HUES6 (cell line): Measurements from ENCODE around the gene CHRNA5.

Experiments used
- H3K27ac ChIP-seq: 2 replicates; pipeline ENCODE4 v1.7.0; 2013; ENCODE audit warnings: low read depth, mild to moderate bottlenecking, low read length, inconsistent platforms
- H3K27me3 ChIP-seq: 2 replicates; pipeline ENCODE4 v1.6.1; 2013; ENCODE audit warnings: low read length; ENCODE audit not compliant: control insufficient read depth, insufficient read depth
- H3K36me3 ChIP-seq: 2 replicates; pipeline ENCODE4 v1.6.1; 2013; ENCODE audit warnings: low read length; ENCODE audit not compliant: control insufficient read depth, insufficient read depth
- H3K4me1 ChIP-seq: 2 replicates; pipeline ENCODE4 v1.6.1; 2013; ENCODE audit warnings: low read length; ENCODE audit not compliant: control insufficient read depth, insufficient read depth
- H3K4me3 ChIP-seq: 2 replicates; pipeline ENCODE4 v1.5.1; 2013; ENCODE audit warnings: low read depth, low read length
- H3K9ac ChIP-seq: one replicate; pipeline ENCODE4 v1.6.1; 2013; ENCODE audit warnings: mild to moderate bottlenecking, low read length
- H3K9me3 ChIP-seq: 2 replicates; pipeline ENCODE4 v1.6.1; 2013; ENCODE audit warnings: low read depth, low read length; ENCODE audit not compliant: control insufficient read depth, insufficient read depth

Gene CHRNA5

DNA sequence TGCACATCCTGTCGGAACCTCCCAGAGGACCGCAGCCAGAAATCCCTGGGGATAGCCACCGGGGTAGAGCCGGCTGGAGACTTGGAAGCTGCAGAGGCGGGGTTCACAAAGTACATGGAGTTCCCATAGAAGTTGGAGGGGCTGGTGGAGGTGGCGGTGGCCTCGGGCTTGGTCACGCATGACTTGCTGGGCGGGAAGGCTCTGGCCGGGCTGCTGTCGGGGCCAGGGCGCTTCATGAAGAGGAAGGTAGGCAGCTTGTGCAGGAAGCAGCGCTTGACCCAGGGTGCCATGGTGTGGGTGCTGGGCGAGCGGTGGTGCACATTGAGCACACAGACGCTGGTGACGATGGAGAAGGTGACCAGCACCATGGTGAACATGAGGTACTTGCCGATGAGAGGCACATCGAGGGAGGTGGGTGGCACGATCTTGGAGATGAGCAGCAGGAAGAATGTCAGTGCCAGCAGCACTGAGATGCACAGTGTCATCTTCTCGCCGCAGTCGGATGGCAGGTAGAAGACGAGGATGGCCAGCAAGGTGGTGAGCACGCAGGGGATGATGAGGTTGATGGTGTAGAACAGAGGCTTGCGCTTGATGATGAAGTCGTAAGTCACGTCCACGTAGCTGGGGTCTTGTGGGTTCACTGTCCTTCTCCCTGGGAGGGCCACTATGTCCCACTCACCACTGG is 63.9 kb downstream of the CHRNA5 start:
- Histone ChIP-seq H3K4me1 (no peaks in the 10 kb centered on the region), H3K9me3 (0 out of 2 replicates have a peak, but pooled peaks cover 5% of the 10 kb centered on the region), H3K36me3 (0 out of 2 replicates have a peak, but pooled peaks cover 5% of the 10 kb centered on the region), H3K9ac (no peak overlapping the region), H3K27me3 (peaks cover under 1% of the 10 kb centered on the region; the same call in 1 of the 2 replicates), H3K27ac (no peak overlapping the region), H3K4me3 (no peak overlapping the region)

DNA sequence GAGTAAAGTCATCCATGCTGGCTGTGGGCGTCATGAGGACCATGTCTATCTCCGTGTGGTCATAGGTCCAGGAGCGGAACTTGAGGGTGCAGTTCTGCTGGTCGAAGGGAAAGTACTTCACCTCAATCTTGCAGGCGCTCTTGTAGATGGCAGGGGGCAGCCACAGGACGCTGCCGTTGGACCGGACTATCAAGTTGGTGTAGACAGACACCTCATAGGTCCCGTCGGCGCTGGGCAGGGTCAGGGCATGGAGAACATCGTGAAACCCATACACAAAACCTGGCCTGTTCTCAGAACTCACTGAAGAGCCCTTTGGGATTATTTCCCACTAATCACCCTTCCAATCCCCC is 64.4 kb downstream of the CHRNA5 start:
- Histone ChIP-seq H3K4me1 (no peaks in the 10 kb centered on the region), H3K27me3 (no peaks in the 10 kb centered on the region; the same call in 1 of the 2 replicates)

GRCh38 chr15:78630886-78631633 is 65.7 kb downstream of the CHRNA5 start:
- H3K4me1 ChIP-seq, result no peaks in the 10 kb centered on the region
- H3K27ac ChIP-seq, result no peak overlapping the region
- H3K9ac ChIP-seq, result no peak overlapping the region
- H3K4me3 ChIP-seq, result no peak overlapping the region
- no peaks in the 10 kb centered on the region; the same call in 1 of the 2 replicates for H3K27me3 ChIP-seq
- 0 out of 2 replicates have a peak, but pooled peaks cover 5% of the 10 kb centered on the region for H3K9me3 ChIP-seq
- H3K36me3 ChIP-seq, result 0 out of 2 replicates have a peak, but pooled peaks cover 5% of the 10 kb centered on the region

More for the DNA sequence above, 64.4 kb downstream of the CHRNA5 start:
- Histone ChIP-seq H3K9me3 (0 out of 2 replicates have a peak, but pooled peaks cover 5% of the 10 kb centered on the region), H3K36me3 (0 out of 2 replicates have a peak, but pooled peaks cover 5% of the 10 kb centered on the region), H3K4me3 (no peak overlapping the region), H3K9ac (no peak overlapping the region), H3K27ac (no peak overlapping the region)

- Histone ChIP-seq H3K27me3 (no peaks in the 10 kb centered on the region; the same call in 1 of the 2 replicates), H3K9me3 (0 out of 2 replicates have a peak, but pooled peaks cover 5% of the 10 kb centered on the region), H3K27ac (no peak overlapping the region), H3K9ac (no peak overlapping the region), H3K4me1 (no peaks in the 10 kb centered on the region), H3K36me3 (0 out of 2 replicates have a peak, but pooled peaks cover 5% of the 10 kb centered on the region), H3K4me3 (no peak overlapping the region)
These were observed 68.0 kb downstream of the CHRNA5 start for GRCh38 chr15:78633348-78633747.

GRCh38 chr15:78634210-78635145 is 69.2 kb downstream of the CHRNA5 start:
- no peak overlapping the region for H3K9ac ChIP-seq
- H3K27me3 ChIP-seq, result no peaks in the 10 kb centered on the region
- H3K36me3 ChIP-seq, result 0 out of 2 replicates have a peak, but pooled peaks cover 1% of the 10 kb centered on the region
- no peaks in the 10 kb centered on the region for H3K4me1 ChIP-seq
- no peak overlapping the region for H3K4me3 ChIP-seq
- H3K27ac ChIP-seq, result no peak overlapping the region
- H3K9me3 ChIP-seq, result 0 out of 2 replicates have a peak, but pooled peaks cover 5% of the 10 kb centered on the region

DNA sequence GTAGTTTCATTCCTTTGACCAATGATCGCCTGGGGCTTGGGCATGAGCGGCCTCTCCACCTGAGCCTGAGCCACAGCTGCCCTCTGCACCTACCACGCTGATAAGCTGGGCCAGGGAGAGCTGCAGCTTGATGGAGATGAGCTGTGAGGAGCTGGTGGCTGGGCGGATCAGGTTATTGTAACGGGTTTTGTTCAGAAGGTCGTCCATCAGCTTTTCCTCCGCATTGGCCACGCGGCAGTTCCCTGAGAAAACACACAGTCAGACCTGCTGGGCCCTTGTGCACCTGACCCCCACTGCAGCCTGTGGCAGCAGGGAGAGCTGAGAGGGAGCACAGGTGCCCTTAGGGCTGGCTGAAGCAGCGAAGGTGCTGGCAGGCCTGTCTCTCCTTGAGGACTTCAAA is 70.0 kb downstream of the CHRNA5 start:
- H3K4me1 ChIP-seq, result 0 out of 2 replicates have a peak, but pooled peaks cover 3% of the 10 kb centered on the region
- H3K36me3 ChIP-seq, result no peaks in the 10 kb centered on the region
- H3K27me3 ChIP-seq, result peaks cover 8% of the 10 kb centered on the region
- no peak overlapping the region for H3K27ac ChIP-seq
- H3K9ac ChIP-seq, result no peak overlapping the region
- H3K4me3 ChIP-seq, result no peak overlapping the region
- H3K9me3 ChIP-seq, result 0 out of 2 replicates have a peak, but pooled peaks cover 5% of the 10 kb centered on the region

GRCh38 chr15:78636378-78636859 is 71.1 kb downstream of the CHRNA5 start:
- peaks cover 14% of the 10 kb centered on the region for H3K27me3 ChIP-seq

GRCh38 chr15:78637776-78638435 is 72.6 kb downstream of the CHRNA5 start:
- Histone ChIP-seq H3K4me3 (no peak overlapping the region), H3K9ac (no peak overlapping the region), H3K27ac (no peak overlapping the region), H3K9me3 (0 out of 2 replicates have a peak, but pooled peaks cover 2% of the 10 kb centered on the region), H3K36me3 (no peaks in the 10 kb centered on the region), H3K4me1 (peaks cover 14% of the 10 kb centered on the region), H3K27me3 (peaks cover 23% of the 10 kb centered on the region)

More at GRCh38 chr15:78636378-78636859, 71.1 kb downstream of the CHRNA5 start:
- Histone ChIP-seq H3K9me3 (0 out of 2 replicates have a peak, but pooled peaks cover 5% of the 10 kb centered on the region), H3K36me3 (no peaks in the 10 kb centered on the region), H3K9ac (no peak overlapping the region), H3K4me3 (no peak overlapping the region), H3K4me1 (0 out of 2 replicates have a peak, but pooled peaks cover 6% of the 10 kb centered on the region), H3K27ac (no peak overlapping the region)

- Histone ChIP-seq H3K27ac (no peak overlapping the region), H3K4me1 (peaks cover 14% of the 10 kb centered on the region), H3K27me3 (peaks cover 25% of the 10 kb centered on the region), H3K36me3 (no peaks in the 10 kb centered on the region), H3K9me3 (no peaks in the 10 kb centered on the region), H3K9ac (no peak overlapping the region), H3K4me3 (no peak overlapping the region)
These were observed 73.5 kb downstream of the CHRNA5 start for GRCh38 chr15:78638658-78639314.
